SK-N-SH treated with all-trans-retinoic acid at 6 μM for 48 hours (cell line): Measurements from ENCODE around the gene CENPF.

ENCODE experiments used
- ATAC-seq: fragments of 200-7000 bp; cut with Tn5 transposase; 3 replicates; pipeline ENCODE4 v1.9.1; 2020; ENCODE audit warnings: mild to moderate bottlenecking, moderate library complexity
- ARNTL ChIP-seq: fragments of 450-650 bp; formaldehyde crosslinking; IDR thresholded peaks from 2 replicates; pipeline ENCODE4 v1.5.0; 2020; ENCODE audit warnings: low read depth, mild to moderate bottlenecking, moderate library complexity, borderline replicate concordance
- BACH2 ChIP-seq: fragments of 250-450 bp; sonication (Bioruptor Pico); IDR thresholded peaks from 2 replicates; pipeline ENCODE4 v1.9.0; 2021; ENCODE audit warnings: mild to moderate bottlenecking, borderline replicate concordance
- CREB5 ChIP-seq: fragments of 250-450 bp; sonication (Bioruptor Pico); IDR thresholded peaks from 2 replicates; pipeline ENCODE4 v1.5.1; 2020; ENCODE audit warnings: low read depth, mild to moderate bottlenecking, moderate library complexity
- CSDC2 ChIP-seq: fragments of 250-450 bp; sonication (Bioruptor Pico); IDR thresholded peaks from 2 replicates; pipeline ENCODE4 v1.5.0; 2020; ENCODE audit warnings: mild to moderate bottlenecking, moderate library complexity
- CSRNP3 ChIP-seq: fragments of 250-450 bp; sonication (Bioruptor Pico); IDR thresholded peaks from 2 replicates; pipeline ENCODE4 v1.5.1; 2021; ENCODE audit warnings: mild to moderate bottlenecking, moderate library complexity
- GLIS3 ChIP-seq: fragments of 250-450 bp; sonication (Bioruptor Pico); IDR thresholded peaks from 2 replicates; pipeline ENCODE4 v1.5.0; 2020; ENCODE audit warnings: mild to moderate bottlenecking, moderate library complexity
- ISL1 ChIP-seq: fragments of 250-450 bp; sonication (Bioruptor Pico); IDR thresholded peaks from 2 replicates; pipeline ENCODE4 v2.1.2; 2022; ENCODE audit warnings: mild to moderate bottlenecking, moderate library complexity
- PATZ1 ChIP-seq: fragments of 250-450 bp; sonication (Bioruptor Pico); IDR thresholded peaks from 2 replicates; pipeline ENCODE4 v1.8.0; 2020; ENCODE audit warnings: mild to moderate bottlenecking, moderate library complexity, borderline replicate concordance
- POU6F1 ChIP-seq: fragments of 250-450 bp; sonication (Bioruptor Pico); IDR thresholded peaks from 2 replicates; pipeline ENCODE4 v1.8.0; 2021; ENCODE audit warnings: low read depth, mild to moderate bottlenecking, moderate library complexity, borderline replicate concordance
- PPARA ChIP-seq: fragments of 250-450 bp; sonication (Bioruptor Pico); IDR thresholded peaks from 2 replicates; pipeline ENCODE4 v1.5.0; 2020; ENCODE audit warnings: mild to moderate bottlenecking, borderline replicate concordance
- RARB ChIP-seq: fragments of 250-450 bp; sonication (Bioruptor Pico); IDR thresholded peaks from 2 replicates; pipeline ENCODE4 v1.8.0; 2021; ENCODE audit warnings: mild to moderate bottlenecking, moderate library complexity
- SNAI2 ChIP-seq: fragments of 250-450 bp; sonication (Bioruptor Pico); IDR thresholded peaks from 2 replicates; pipeline ENCODE4 v1.5.0; 2020; ENCODE audit warnings: mild to moderate bottlenecking, moderate library complexity
- TCF4 ChIP-seq: fragments of 250-450 bp; sonication (Bioruptor Pico); IDR thresholded peaks from 2 replicates; pipeline ENCODE4 v1.8.0; 2021; ENCODE audit warnings: mild to moderate bottlenecking, moderate library complexity, borderline replicate concordance
- TOX ChIP-seq: fragments of 250-450 bp; sonication (Bioruptor Pico); IDR thresholded peaks from 2 replicates; pipeline ENCODE4 v1.8.0; 2021; ENCODE audit warnings: mild to moderate bottlenecking, moderate library complexity, borderline replicate concordance
- TSHZ2 ChIP-seq: fragments of 250-450 bp; sonication (Bioruptor Pico); IDR thresholded peaks from 2 replicates; pipeline ENCODE4 v1.5.0; 2020; ENCODE audit warnings: mild to moderate bottlenecking, moderate library complexity
- ZC3H10 ChIP-seq: fragments of 250-450 bp; sonication (Bioruptor Pico); IDR thresholded peaks from 2 replicates; pipeline ENCODE4 v1.5.1; 2021; ENCODE audit warnings: mild to moderate bottlenecking, moderate library complexity
- ZFP3 ChIP-seq: fragments of 250-450 bp; sonication (Bioruptor Pico); IDR thresholded peaks from 2 replicates; pipeline ENCODE4 v1.5.0; 2020; ENCODE audit warnings: mild to moderate bottlenecking, moderate library complexity
- ZFP30 ChIP-seq: fragments of 450-650 bp; formaldehyde crosslinking; IDR thresholded peaks from 2 replicates; pipeline ENCODE4 v1.5.0; 2022; ENCODE audit warnings: mild to moderate bottlenecking, moderate library complexity
- ZNF565 ChIP-seq: fragments of 450-650 bp; formaldehyde crosslinking; conservative IDR thresholded peaks from 2 replicates; pipeline ENCODE4 v1.5.0; 2020; ENCODE audit warnings: low read depth, mild to moderate bottlenecking, moderate library complexity
- ZNF8 ChIP-seq: fragments of 450-650 bp; formaldehyde crosslinking; IDR thresholded peaks from 2 replicates; pipeline ENCODE4 v1.5.0; 2020; ENCODE audit warnings: mild to moderate bottlenecking, moderate library complexity

The CENPF gene

GRCh38 chr1:214635506-214635905 lies 32.5 kb downstream of the CENPF start:
- TF ChIP-seq PATZ1 (CRISPR knock-in tag): no peak
- no peak for TF ChIP-seq TCF4
- TF ChIP-seq PPARA (CRISPR knock-in tag): no peak
- TF ChIP-seq ZFP30: no peak
- TF ChIP-seq, all 23 proteins: peak for 0
- no peak for ATAC-seq

GRCh38 chr1:214636436-214636835 lies 33.4 kb downstream of the CENPF start:
- TF ChIP-seq CSRNP3 (CRISPR knock-in tag) (no peak), ARNTL (no peak), BACH2 (CRISPR knock-in tag) (no peak), TSHZ2 (CRISPR knock-in tag) (no peak), ZNF8 (CRISPR knock-in tag) (no peak), PATZ1 (CRISPR knock-in tag) (no peak), RARB (CRISPR knock-in tag) (no peak), TOX (no peak), ZFP30 (no peak), GLIS3 (CRISPR knock-in tag) (no peak), ISL1 (no peak), SNAI2 (CRISPR knock-in tag) (no peak), CREB5 (no peak), PPARA (CRISPR knock-in tag) (no peak), POU6F1 (CRISPR knock-in tag) (no peak)
- peak; percentile 44; the same call in 2 of the 3 replicates for ATAC-seq

GRCh38 chr1:214637125-214637524 lies 34.1 kb downstream of the CENPF start:
- TF ChIP-seq CREB5 (no peak), SNAI2 (CRISPR knock-in tag) (no peak), TCF4 (no peak), ISL1 (no peak), CSDC2 (CRISPR knock-in tag) (no peak), BACH2 (CRISPR knock-in tag) (no peak), TOX (no peak), ARNTL (no peak), ZFP3 (CRISPR knock-in tag) (no peak), ZNF565 (no peak), ZC3H10 (CRISPR knock-in tag) (no peak), ZNF8 (CRISPR knock-in tag) (no peak)
- no peak for ATAC-seq
